T-helper 2 cell treated with Interferon-gamma antibody and Interleukin-4, amounts not matched to agents 5 μg/mL and 100 μg/mL, for 36 hours (primary cell): Measurements from ENCODE around the gene ST6GALNAC2.
"Not testable (repeated sequence)": the region's sequence is repeated elsewhere in the genome, so short reads cannot be mapped to it uniquely, and the experiment has no call there.

Experiments used
- DNase-seq: peaks from one replicate; pipeline ENCODE4 v3.0.0; 2021; ENCODE audit warnings: low spot score
- H3K27ac Mint-ChIP-seq: one replicate; pipeline ENCODE4 v1.8.0; 2021; ENCODE audit warnings: mild to moderate bottlenecking, mixed read lengths
- H3K27me3 Mint-ChIP-seq: one replicate; pipeline ENCODE4 v1.8.0; 2021; ENCODE audit warnings: low read depth, mixed read lengths
- H3K36me3 Mint-ChIP-seq: one replicate; pipeline ENCODE4 v1.8.0; 2021; ENCODE audit warnings: low read depth, mixed read lengths
- H3K4me1 Mint-ChIP-seq: one replicate; pipeline ENCODE4 v1.8.0; 2021; ENCODE audit warnings: low read depth, mixed read lengths
- H3K4me3 Mint-ChIP-seq: one replicate; pipeline ENCODE4 v1.8.0; 2022; ENCODE audit warnings: mild to moderate bottlenecking, moderate library complexity, mixed read lengths
- H3K9me3 Mint-ChIP-seq: one replicate; pipeline ENCODE4 v1.8.0; 2021; ENCODE audit warnings: mixed read lengths

The ST6GALNAC2 gene

GRCh38 chr17:76530811-76531485, 54.7 kb downstream of the ST6GALNAC2 start:
- no peak for DNase-seq
- H3K27me3 Mint-ChIP-seq = peaks cover 13% of the 10 kb centered on the region
- no peak overlapping the region for H3K27ac Mint-ChIP-seq
- no peaks in the 10 kb centered on the region for H3K36me3 Mint-ChIP-seq
- no peaks in the 10 kb centered on the region for H3K9me3 Mint-ChIP-seq
- no peak overlapping the region for H3K4me3 Mint-ChIP-seq
- peaks cover 4% of the 10 kb centered on the region for H3K4me1 Mint-ChIP-seq

GRCh38 chr17:76530095-76530723, 55.5 kb downstream of the ST6GALNAC2 start:
- Mint-ChIP-seq H3K4me3 (no peak overlapping the region), H3K27me3 (peaks cover 7% of the 10 kb centered on the region), H3K9me3 (no peaks in the 10 kb centered on the region), H3K27ac (no peak overlapping the region), H3K36me3 (no peaks in the 10 kb centered on the region), H3K4me1 (peaks cover 4% of the 10 kb centered on the region)
- no peak for DNase-seq

- Mint-ChIP-seq H3K27ac (no peak overlapping the region), H3K4me1 (peaks cover 4% of the 10 kb centered on the region), H3K9me3 (no peaks in the 10 kb centered on the region), H3K27me3 (peaks cover 10% of the 10 kb centered on the region), H3K36me3 (no peaks in the 10 kb centered on the region), H3K4me3 (no peak overlapping the region)
- DNase-seq = no peak
These were observed 56.2 kb downstream of the ST6GALNAC2 start for GRCh38 chr17:76529224-76530094.

DNA sequence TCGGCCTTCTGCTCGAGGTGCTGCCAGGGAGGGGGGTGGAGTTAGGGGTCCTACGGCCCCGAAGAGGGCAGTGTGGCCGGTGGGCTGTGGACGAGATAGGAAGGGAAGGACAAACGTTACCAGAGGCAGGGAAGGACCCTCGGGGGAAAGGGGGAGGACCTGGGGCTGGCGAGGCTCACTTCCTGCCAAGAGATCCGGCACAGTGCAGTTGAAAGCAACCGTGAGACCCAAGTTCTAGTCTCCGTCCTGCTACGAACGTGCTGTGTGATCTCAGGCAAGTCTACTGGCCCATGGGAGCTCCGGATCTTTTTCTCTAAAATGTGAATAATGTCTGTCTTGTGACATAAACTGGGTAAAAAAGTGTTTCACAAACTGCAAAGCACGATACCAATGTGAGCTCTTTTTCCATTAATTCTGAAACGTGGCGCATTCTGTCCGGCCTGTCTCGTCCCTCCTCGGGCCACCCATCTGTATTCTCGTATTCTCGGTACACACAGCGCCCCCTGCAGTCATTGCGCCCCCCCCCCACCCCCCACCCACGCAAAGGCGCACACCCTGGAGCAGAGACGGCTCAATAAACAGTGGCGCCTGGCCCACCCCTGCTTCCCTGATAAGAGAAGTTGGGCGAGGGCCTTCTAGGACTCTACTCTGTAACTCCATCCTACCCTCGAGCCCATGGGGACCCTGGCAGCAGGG, 57.0 kb downstream of the ST6GALNAC2 start:
- H3K27ac Mint-ChIP-seq = no peak overlapping the region

GRCh38 chr17:76528156-76528527, 57.5 kb downstream of the ST6GALNAC2 start:
- Mint-ChIP-seq H3K4me1 (peaks cover 5% of the 10 kb centered on the region), H3K36me3 (no peaks in the 10 kb centered on the region), H3K27ac (no peak overlapping the region), H3K27me3 (peaks cover 9% of the 10 kb centered on the region), H3K4me3 (no peak overlapping the region), H3K9me3 (no peaks in the 10 kb centered on the region)
- DNase-seq = no peak

More for the DNA sequence above, 57.0 kb downstream of the ST6GALNAC2 start:
- H3K4me3 Mint-ChIP-seq = no peak overlapping the region
- H3K9me3 Mint-ChIP-seq = no peaks in the 10 kb centered on the region
- no peak for DNase-seq
- H3K4me1 Mint-ChIP-seq = peaks cover 4% of the 10 kb centered on the region
- no peaks in the 10 kb centered on the region for H3K36me3 Mint-ChIP-seq
- H3K27me3 Mint-ChIP-seq = peaks cover 7% of the 10 kb centered on the region

DNA sequence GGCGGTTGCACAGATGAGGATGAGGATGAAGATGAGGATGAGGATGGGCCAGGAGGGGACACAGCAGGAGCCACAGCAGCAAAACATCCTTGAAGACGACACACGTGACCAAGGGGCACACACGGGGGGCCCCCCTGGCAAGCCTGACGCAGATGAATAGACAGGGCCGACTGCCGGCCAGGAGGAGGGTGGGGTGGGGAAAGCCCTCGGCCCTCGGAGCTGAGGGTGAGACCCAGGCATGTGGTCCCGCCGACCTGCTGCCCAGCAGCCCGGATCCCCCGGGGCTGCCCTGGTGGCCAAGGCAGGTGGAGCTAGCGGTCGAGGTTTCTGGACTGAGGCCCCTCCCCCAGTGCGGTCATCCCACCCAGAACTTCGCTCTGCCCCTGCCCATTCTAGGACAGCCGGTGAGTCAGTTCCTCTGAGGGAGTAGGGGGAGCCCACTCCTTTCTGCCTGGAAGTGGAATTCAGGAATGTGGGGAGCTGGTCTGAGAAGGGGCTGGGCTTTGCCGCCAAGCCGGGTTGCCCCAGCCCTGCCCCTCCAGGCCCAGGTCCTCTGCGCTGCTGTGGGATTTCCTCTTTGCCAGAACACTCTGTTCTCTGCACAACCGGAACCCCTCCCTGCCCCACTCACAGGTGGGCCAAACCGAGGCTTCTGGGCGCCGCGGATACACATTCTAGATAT, 58.1 kb downstream of the ST6GALNAC2 start:
- no peak for DNase-seq
- Mint-ChIP-seq H3K27me3 (peaks cover 9% of the 10 kb centered on the region), H3K27ac (no peak overlapping the region), H3K4me1 (peaks cover 10% of the 10 kb centered on the region), H3K4me3 (no peak overlapping the region), H3K36me3 (no peaks in the 10 kb centered on the region), H3K9me3 (no peaks in the 10 kb centered on the region)

DNA sequence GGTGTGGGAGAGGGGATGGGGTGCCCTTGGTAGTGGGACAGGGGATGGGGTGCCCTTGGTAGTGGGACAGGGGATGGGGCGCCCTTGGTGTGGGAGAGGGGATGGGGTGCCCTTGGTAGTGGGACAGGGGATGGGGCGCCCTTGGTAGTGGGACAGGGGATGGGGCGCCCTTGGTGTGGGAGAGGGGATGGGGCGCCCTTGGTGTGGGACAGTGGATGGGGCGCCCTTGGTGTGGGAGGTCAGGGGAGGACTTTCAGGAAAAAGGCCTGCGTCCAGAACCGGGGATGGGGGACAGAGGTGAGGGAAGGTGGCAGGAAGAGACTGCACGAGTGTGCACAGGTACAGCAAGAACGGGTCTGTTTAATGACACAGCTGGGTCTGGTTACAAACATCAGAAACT, 58.6 kb downstream of the ST6GALNAC2 start:
- not testable (repeated sequence) for H3K4me1 Mint-ChIP-seq, H3K27me3 Mint-ChIP-seq, H3K27ac Mint-ChIP-seq

DNA sequence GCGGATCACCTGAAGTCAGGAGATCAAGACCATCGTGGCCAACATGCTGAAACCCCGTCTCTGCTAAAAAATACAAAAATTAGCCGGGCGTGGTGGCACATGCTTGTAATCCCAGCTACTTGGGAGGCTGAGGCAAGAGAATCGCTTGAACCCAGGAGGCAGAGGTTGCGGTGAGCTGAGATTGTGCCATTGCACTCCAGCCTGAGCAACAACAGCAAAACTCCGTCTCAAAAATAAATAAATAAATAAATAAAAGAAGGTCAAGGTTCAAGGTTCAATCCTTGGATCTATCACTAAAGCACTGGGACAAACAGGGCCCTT, 60.2 kb downstream of the ST6GALNAC2 start:
- not testable (repeated sequence) for H3K27ac Mint-ChIP-seq, H3K9me3 Mint-ChIP-seq, H3K4me1 Mint-ChIP-seq, H3K36me3 Mint-ChIP-seq, H3K4me3 Mint-ChIP-seq, DNase-seq
- peaks cover 14% of the 10 kb centered on the region for H3K27me3 Mint-ChIP-seq

More for the DNA sequence above, 58.6 kb downstream of the ST6GALNAC2 start:
- H3K4me3 Mint-ChIP-seq, H3K9me3 Mint-ChIP-seq, DNase-seq, H3K36me3 Mint-ChIP-seq: not testable (repeated sequence)

DNA sequence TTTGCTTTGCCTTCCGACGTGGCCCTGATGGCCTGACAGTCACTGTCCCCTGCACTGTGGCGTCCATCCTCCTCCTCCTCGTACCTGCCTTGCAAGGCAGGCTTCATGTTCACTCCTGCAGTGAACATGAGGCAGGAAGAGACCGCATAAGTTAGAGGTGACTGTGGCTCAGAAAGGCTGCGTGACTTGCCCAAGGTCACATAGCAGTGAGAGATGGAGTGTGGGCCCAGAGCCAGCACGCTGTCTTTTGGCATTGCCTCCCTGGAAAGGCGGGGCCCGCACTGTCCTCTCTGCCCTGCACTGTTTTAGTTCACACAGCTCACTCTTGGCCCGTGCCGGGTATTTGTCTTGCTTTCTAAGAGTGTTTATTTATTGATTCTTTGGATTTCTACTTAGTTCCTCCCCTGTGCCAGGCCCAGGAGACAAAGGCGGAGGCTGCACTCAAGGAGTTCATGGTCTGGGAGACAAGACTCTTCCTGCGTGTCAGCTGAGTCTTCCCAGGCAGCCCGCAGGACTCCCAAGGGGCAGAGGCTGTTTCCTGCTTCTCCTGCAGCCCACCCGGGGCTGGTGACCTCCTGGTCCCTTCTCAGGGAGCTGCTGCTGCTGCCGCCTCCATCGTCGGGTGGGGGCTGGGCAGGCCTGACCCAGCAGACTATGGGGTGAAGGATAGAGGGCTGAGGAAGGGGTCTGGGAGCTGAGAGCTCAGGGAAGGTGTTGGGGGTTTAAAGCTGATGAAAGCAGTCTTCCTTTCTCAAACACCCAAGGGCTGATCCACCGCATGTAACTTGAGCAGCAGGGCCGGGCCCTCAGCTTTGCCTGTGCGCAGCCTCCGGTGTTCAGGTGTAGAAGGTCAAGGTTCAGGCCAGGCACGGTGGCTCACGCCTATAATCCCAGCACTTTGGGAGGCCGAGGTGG, 60.8 kb downstream of the ST6GALNAC2 start:
- H3K4me1 Mint-ChIP-seq = peaks cover 10% of the 10 kb centered on the region
- peaks cover 14% of the 10 kb centered on the region for H3K27me3 Mint-ChIP-seq
- no peaks in the 10 kb centered on the region for H3K9me3 Mint-ChIP-seq
- H3K4me3 Mint-ChIP-seq = no peak overlapping the region
- H3K36me3 Mint-ChIP-seq = no peaks in the 10 kb centered on the region
- no peak for DNase-seq
- H3K27ac Mint-ChIP-seq = no peak overlapping the region

DNA sequence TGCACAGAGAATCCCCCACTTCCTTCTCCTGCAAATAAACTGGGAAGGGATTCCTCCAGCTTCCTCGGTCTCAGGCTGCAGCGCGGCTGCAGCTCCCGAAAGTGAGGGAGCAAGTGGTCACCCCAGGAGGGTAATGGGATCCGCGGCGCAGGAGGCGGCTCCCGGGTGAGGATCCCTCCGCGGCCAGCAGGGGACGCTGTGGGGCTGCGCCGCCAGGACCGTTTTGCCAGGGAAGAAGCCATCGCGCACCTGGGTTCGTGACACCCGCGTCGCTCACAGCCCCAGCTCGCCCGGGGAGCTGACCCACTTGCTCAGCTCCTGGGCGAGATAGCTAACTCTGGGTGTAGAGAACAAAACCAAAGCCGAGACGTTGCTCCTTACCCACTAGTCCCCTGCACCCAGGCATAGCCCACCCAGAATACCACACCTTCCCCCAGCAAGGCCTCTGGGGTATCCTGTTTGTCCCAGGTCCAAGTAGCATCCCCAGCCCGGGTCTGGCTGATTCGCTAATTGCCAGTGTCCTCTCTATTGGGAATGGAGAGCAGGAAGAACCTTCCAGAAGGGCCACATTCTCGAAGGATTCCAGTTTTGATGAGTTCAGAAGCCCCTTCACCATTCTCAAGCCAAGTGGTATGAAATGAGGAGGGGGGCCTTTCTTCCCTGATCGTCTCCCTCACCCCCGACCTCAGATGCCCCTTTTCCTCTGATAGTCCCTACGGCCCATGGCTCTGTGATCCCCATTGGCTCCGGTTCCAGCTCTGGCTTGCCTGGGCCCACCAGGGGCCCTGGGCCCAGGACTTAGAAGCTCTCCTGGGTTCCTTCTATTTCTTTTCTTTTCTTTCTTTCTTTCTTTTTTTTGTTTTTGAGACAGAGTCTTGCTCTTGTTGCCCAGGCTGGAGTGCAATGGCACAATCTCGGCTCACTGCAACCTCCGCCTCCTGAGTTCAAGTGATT, 62.3 kb downstream of the ST6GALNAC2 start:
- DNase-seq = peak; percentile 73
- Mint-ChIP-seq H3K9me3 (no peaks in the 10 kb centered on the region), H3K4me1 (peaks cover 13% of the 10 kb centered on the region), H3K27ac (peak overlapping the region; percentile 27), H3K4me3 (peak overlapping the region; percentile 44), H3K36me3 (no peaks in the 10 kb centered on the region), H3K27me3 (peaks cover 14% of the 10 kb centered on the region)

GRCh38 chr17:76521683-76522082, 64.0 kb downstream of the ST6GALNAC2 start:
- not testable (repeated sequence) for H3K36me3 Mint-ChIP-seq, H3K4me1 Mint-ChIP-seq, H3K9me3 Mint-ChIP-seq, H3K4me3 Mint-ChIP-seq, DNase-seq
- peak overlapping the region; percentile 31 for H3K27ac Mint-ChIP-seq
- H3K27me3 Mint-ChIP-seq = peaks cover 11% of the 10 kb centered on the region

DNA sequence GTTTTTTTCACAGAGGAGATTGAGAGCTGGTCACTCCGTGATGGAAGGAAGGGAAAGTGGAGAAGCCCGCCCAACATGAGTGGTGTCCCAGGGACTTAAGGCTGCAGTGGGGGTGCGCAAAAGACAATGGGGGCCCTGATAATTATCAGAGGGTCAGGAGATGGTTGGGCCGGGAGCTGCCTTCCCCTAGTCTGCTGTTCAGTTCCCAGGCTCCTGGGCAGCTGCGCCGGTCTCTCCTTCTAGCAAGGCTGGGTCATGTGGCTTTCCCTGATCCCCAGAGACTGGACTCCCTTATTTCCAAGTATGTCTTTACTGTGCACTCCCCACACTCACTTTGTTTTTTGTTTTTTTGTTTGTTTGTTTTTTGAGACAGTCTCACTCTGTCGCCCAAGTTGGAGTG, 64.4 kb downstream of the ST6GALNAC2 start:
- H3K27ac Mint-ChIP-seq = no peak overlapping the region
- peaks cover 11% of the 10 kb centered on the region for H3K4me1 Mint-ChIP-seq

More for the DNA sequence above, 64.4 kb downstream of the ST6GALNAC2 start:
- Mint-ChIP-seq H3K36me3 (no peaks in the 10 kb centered on the region), H3K9me3 (no peaks in the 10 kb centered on the region), H3K4me3 (no peak overlapping the region), H3K27me3 (peaks cover 11% of the 10 kb centered on the region)
- DNase-seq = no peak
